IPS-15b (cell line): ENCODE measurements around the gene MT1E.
"Not testable (repeated sequence)": the region's sequence is repeated elsewhere in the genome, so short reads cannot be mapped to it uniquely, and the experiment has no call there.

Source experiments
- H3K27me3 ChIP-seq: one replicate; pipeline ENCODE4 v1.6.1; 2013; ENCODE audit warnings: low read length; ENCODE audit not compliant: control insufficient read depth, insufficient read depth
- H3K36me3 ChIP-seq: one replicate; pipeline ENCODE4 v1.6.1; 2013; ENCODE audit warnings: low read length; ENCODE audit not compliant: control insufficient read depth, insufficient read depth
- H3K4me1 ChIP-seq: one replicate; pipeline ENCODE4 v1.6.1; 2013; ENCODE audit warnings: mild to moderate bottlenecking, low read length; ENCODE audit not compliant: control insufficient read depth, insufficient read depth
- H3K4me3 ChIP-seq: one replicate; pipeline ENCODE4 v1.5.1; 2013; ENCODE audit warnings: low read depth, low read length
- H3K9ac ChIP-seq: one replicate; pipeline ENCODE4 v1.6.1; 2013; ENCODE audit warnings: low read depth, mild to moderate bottlenecking, low read length
- H3K9me3 ChIP-seq: one replicate; pipeline ENCODE4 v1.6.1; 2013; ENCODE audit warnings: mild to moderate bottlenecking, low read length; ENCODE audit not compliant: control insufficient read depth, insufficient read depth

Gene MT1E

DNA sequence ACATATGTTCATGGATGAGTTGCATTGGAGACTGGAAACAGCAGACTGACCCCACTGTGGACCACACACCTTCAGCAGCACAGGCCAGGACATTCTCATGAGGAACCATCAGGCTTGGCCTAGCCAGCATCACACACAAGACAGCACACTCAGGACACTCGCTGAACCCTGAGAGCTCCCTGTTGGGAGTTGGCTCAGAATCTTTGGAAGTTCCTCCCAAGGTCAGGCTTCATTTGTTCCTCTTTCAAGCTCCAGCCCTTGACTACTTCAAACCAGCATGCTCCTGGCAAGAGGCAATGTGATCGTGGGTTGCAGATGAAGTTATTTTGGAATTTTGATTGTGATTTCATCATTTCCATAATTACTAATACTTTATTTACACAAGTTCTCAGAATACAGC lies 46.1 kb downstream of the MT1E start:
- not testable (repeated sequence) for H3K4me3 ChIP-seq
- H3K27me3 ChIP-seq: peaks cover 84% of the 10 kb centered on the region

DNA sequence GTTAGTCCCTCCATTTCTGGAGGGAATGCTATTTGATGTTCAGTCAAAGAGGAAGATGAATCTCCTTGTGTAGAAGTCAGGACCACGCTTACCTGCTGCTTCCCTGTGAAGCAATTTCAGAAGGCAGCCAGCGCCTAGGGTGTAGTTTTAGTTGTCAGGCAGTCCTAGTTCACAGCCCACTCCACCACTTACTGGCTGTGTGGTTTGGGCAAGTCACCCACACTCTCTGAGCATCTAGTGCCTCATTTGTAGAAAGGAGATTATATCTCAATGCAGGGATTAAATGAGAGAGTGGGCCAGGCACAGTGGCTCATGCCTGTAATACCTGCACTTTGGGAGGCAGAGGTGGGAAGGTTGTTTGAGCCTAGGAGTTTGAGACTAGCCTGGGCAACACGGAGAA lies 46.6 kb downstream of the MT1E start:
- H3K27me3 ChIP-seq: peaks cover 84% of the 10 kb centered on the region
- H3K4me1 ChIP-seq: peaks cover 18% of the 10 kb centered on the region
- H3K9ac ChIP-seq, H3K4me3 ChIP-seq, H3K36me3 ChIP-seq, H3K9me3 ChIP-seq: not testable (repeated sequence)

More for the DNA sequence above, 46.1 kb downstream of the MT1E start:
- not testable (repeated sequence) for H3K9me3 ChIP-seq, H3K9ac ChIP-seq, H3K36me3 ChIP-seq
- peaks cover 14% of the 10 kb centered on the region for H3K4me1 ChIP-seq

DNA sequence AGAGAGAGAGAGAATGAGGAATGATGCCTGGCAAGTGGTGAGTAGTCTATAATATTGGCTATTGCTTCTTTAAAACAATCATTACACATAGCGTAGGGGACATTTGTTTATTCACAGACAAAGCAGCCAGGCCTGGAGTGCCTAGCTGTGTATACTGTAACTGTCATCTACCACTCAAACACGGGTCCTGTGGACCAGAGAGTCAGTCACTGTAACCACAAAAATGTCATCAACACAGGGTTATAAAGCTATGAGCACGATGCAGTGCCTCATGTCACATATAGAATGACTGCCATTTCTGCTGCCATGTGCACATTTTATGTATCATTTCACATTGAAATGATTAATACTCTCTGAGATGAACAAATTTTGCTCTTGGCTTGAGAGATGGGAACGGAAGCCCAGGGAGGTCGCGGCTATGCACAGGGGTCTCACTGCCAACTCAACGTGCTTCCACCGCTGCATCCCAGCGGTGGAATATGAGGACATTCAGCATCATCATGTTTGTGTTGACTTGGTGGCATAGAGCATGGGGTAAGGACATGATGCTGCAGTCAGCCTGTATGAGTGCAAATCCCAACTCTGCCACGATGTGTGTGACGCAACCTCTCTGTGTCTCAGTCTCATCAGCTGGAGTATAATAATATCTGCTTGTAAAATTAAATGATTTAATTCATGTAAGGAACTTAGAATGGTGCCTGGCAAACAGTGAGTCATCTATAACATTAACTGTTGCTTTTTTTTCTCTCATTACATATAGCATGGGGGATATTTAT lies 47.4 kb downstream of the MT1E start:
- Histone ChIP-seq H3K4me1 (peaks cover 15% of the 10 kb centered on the region), H3K4me3 (no peak overlapping the region), H3K9ac (no peak overlapping the region), H3K9me3 (no peaks in the 10 kb centered on the region), H3K27me3 (peaks cover 81% of the 10 kb centered on the region), H3K36me3 (no peaks in the 10 kb centered on the region)

DNA sequence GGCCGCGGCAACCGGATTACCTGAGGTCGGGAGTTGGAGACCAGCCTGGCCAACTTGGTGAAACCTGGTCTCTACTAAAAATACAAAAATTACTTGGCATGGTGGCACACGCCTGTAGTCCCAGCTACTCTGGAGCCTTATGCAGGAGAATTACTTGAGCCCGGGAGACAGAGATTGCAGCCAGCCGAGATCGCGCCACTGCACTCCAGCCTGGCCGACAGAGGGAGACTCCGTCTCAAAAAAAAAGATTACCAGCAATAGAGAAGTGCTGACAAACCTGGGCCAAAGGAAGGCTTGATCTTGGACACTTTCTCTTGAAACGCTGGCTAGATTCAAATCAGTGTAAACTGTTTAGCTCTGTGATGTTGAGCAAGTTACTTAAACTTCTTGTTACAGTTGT lies 48.3 kb downstream of the MT1E start:
- Histone ChIP-seq H3K36me3 (no peaks in the 10 kb centered on the region), H3K9me3 (no peaks in the 10 kb centered on the region), H3K27me3 (peaks cover 76% of the 10 kb centered on the region), H3K4me1 (peaks cover 15% of the 10 kb centered on the region), H3K4me3 (no peak overlapping the region), H3K9ac (no peak overlapping the region)

DNA sequence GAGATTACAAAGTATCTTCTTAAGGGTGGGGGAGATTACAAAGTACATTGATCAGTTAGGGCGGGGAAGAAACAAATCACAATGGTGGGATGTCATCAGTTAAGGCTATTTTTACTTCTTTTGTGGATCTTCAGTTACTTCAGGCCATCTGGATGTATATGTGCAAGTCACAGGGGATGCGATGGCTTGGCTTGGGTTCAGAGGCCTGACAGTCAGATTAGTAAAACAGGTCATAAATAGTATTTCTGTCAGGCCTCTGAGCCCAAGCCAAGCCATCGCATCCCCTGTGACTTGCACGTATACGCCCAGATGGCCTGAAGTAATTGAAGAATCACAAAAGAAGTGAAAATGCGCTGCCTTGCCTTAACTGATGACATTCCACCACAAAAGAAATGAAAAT lies 49.0 kb downstream of the MT1E start:
- Histone ChIP-seq H3K27me3 (peaks cover 76% of the 10 kb centered on the region), H3K4me1 (peaks cover 15% of the 10 kb centered on the region)
- not testable (repeated sequence) for H3K4me3 ChIP-seq, H3K9ac ChIP-seq, H3K9me3 ChIP-seq, H3K36me3 ChIP-seq

DNA sequence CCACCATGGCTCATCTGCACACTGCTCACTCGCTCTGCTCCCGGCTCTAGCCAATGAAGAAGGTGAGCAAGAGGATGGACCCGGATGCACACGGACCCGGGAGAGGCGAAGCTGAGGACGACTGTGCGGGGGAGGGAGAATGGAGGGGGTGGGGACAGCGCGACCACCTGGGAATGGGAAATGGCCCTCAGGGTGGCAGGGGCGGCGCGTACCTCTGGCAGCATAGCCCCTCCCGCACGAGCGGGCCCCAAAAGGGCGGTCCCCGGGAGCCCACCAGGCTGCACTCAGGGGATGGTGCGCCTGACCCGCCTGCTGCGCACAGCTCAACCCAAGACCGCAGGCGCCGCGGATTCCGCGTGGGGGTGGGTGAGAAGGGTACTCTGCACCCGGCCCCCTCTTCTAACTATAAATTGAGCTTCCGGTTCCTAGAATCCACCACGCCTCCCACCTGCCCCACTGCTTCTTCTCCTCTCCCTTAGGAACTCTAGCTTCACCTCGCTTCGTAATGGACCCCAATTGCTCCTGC lies 50.2 kb downstream of the MT1E start:
- Histone ChIP-seq H3K9ac (peak overlapping the region; percentile 0), H3K36me3 (no peaks in the 10 kb centered on the region), H3K9me3 (no peaks in the 10 kb centered on the region), H3K27me3 (peaks cover 76% of the 10 kb centered on the region), H3K4me1 (peaks cover 11% of the 10 kb centered on the region), H3K4me3 (peak overlapping the region; percentile 65)
